SK-N-SH (cell line): ENCODE results near the gene SKI. TPM values are rescaled to one million over a fixed set of nuclear protein-coding genes. Genes with fewer than 3 reads are reported as not detected.

Experiments
- CTCF ChIA-PET: fragments of 300-600, 350-600 bp; formaldehyde crosslinking; extraction: SDS; loops from one replicate; lab custom pipeline; 2021; lab: Yijun Ruan, JAX
- POLR2A ChIA-PET: fragments of 350-600 bp; sonication (Branson Sonifier 250); formaldehyde crosslinking; extraction: SDS; loops from one replicate; lab custom pipeline; 2020; ENCODE audit warnings: antibody characterized with exemption, inconsistent platforms; lab: Yijun Ruan, JAX
- DNase-seq: peaks from one replicate; pipeline ENCODE4 v3.0.0; 2012
- H2AFZ ChIP-seq: fragments of 200-600 bp; sonication (generic); 2 replicates; pipeline ENCODE4 v1.8.1; 2016; ENCODE audit warnings: antibody characterized with exemption, mild to moderate bottlenecking, low read depth
- H3F3A ChIP-seq: fragments of 200-600 bp; sonication (generic); replicated peaks from 2 replicates; pipeline ENCODE3; 2016; ENCODE audit warnings: antibody characterized with exemption, mild to moderate bottlenecking; ENCODE audit not compliant: insufficient read depth
- H3K27ac ChIP-seq, 2 experiments: fragments of 200-500 bp in 1 of 2; fragments of 200-600 bp in 1 of 2; sonication (Bioruptor generic) in 1 of 2; sonication (generic), shearing (Covaris generic) in 1 of 2; 2 replicates each; pipeline versions ENCODE4 v1.5.1 to v1.6.1; 2014 to 2016; ENCODE audit warnings: low read depth in 2 of 2, inconsistent platforms in 1 of 2, low read length in 1 of 2, mild to moderate bottlenecking in 1 of 2, mixed read lengths in 1 of 2
- H3K27me3 ChIP-seq: fragments of 200-600 bp; sonication (generic), shearing (Covaris generic); 2 replicates; pipeline ENCODE4 v1.6.1; 2016; ENCODE audit warnings: mixed run types; ENCODE audit not compliant: insufficient read depth
- H3K36me3 ChIP-seq, 2 experiments: fragments of 200-500 bp in 1 of 2; fragments of 200-600 bp in 1 of 2; sonication (Bioruptor generic) in 1 of 2; sonication (generic) in 1 of 2; replicated peaks in 1 of 2; 2 replicates each; pipeline versions ENCODE3 to v1.5.1; 2014 to 2016; ENCODE audit warnings: low read length in 1 of 2, mild to moderate bottlenecking in 1 of 2; ENCODE audit not compliant: insufficient read depth in 2 of 2, control insufficient read depth in 1 of 2
- H3K4me1 ChIP-seq, 2 experiments: fragments of 200-500 bp in 1 of 2; fragments of 200-600 bp in 1 of 2; sonication (Bioruptor generic) in 1 of 2; sonication (generic), shearing (Covaris generic) in 1 of 2; 2 replicates each; pipeline versions ENCODE4 v1.5.1 to v1.6.1; 2014 to 2016; ENCODE audit warnings: low read depth in 1 of 2, low read length in 1 of 2, mixed run types in 1 of 2; ENCODE audit not compliant: insufficient read depth in 2 of 2, control insufficient read depth in 1 of 2
- H3K4me2 ChIP-seq: fragments of 200-600 bp; sonication (generic), shearing (Covaris generic); 2 replicates; pipeline ENCODE4 v1.6.1; 2017; ENCODE audit warnings: mixed run types
- H3K4me3 ChIP-seq, 2 experiments: fragments of 200-500 bp in 1 of 2; fragments of 200-600 bp in 1 of 2; sonication (Bioruptor generic) in 1 of 2; sonication (generic), shearing (Covaris generic) in 1 of 2; 2 replicates each; pipeline versions ENCODE4 v1.5.1 to v1.8.1; 2014 to 2016; ENCODE audit warnings: low read depth in 2 of 2, inconsistent platforms in 1 of 2, low read length in 1 of 2, mild to moderate bottlenecking in 1 of 2, mixed read lengths in 1 of 2, moderate library complexity in 1 of 2
- H3K79me2 ChIP-seq: fragments of 200-600 bp; sonication (generic); 2 replicates; pipeline ENCODE4 v1.8.1; 2017; ENCODE audit warnings: mild to moderate bottlenecking; ENCODE audit not compliant: insufficient read depth
- H3K9ac ChIP-seq: fragments of 200-600 bp; sonication (generic); 2 replicates; pipeline ENCODE4 v1.6.1; 2017; ENCODE audit warnings: mixed run types
- H3K9me2 ChIP-seq: fragments of 200-600 bp; sonication (generic); 2 replicates; pipeline ENCODE4 v1.6.1; 2017; ENCODE audit warnings: mixed run types
- H3K9me3 ChIP-seq: fragments of 200-600 bp; sonication (generic); 2 replicates; pipeline ENCODE4 v1.6.1; 2017; ENCODE audit warnings: mixed run types, mild to moderate bottlenecking, moderate library complexity
- H4K20me1 ChIP-seq: fragments of 200-600 bp; sonication (generic); 2 replicates; pipeline ENCODE4 v1.6.1; 2017; ENCODE audit warnings: mild to moderate bottlenecking, mixed run types; ENCODE audit not compliant: insufficient read depth
- CTCF ChIP-seq: fragments of 200-600 bp; sonication (generic); IDR thresholded peaks from 2 replicates; pipeline ENCODE4 v1.6.1; 2017; ENCODE audit warnings: antibody characterized with exemption, mild to moderate bottlenecking, moderate library complexity
- EP300 ChIP-seq, 2 experiments: IDR thresholded peaks; 2 replicates each; pipeline versions ENCODE4 v1.4.0 to v1.6.1; 2012; ENCODE audit warnings: borderline replicate concordance in 1 of 2, low read depth in 1 of 2, low read length in 1 of 2
- EZH2phosphoT487 ChIP-seq: fragments of 200-600 bp; sonication (generic); IDR thresholded peaks from 2 replicates; pipeline ENCODE4 v1.6.1; 2017; ENCODE audit warnings: low read depth, mixed run types, mild to moderate bottlenecking, antibody characterized with exemption, moderate library complexity, borderline replicate concordance
- FOXM1 ChIP-seq: IDR thresholded peaks from 2 replicates; pipeline ENCODE4 v1.4.0; 2012; ENCODE audit warnings: low read depth, mild to moderate bottlenecking
- POLR2AphosphoS5 ChIP-seq: IDR thresholded peaks from 2 replicates; pipeline ENCODE4 v1.6.1; 2012; ENCODE audit warnings: low read depth, low read length
- RAD21 ChIP-seq: IDR thresholded peaks from 2 replicates; pipeline ENCODE4 v1.6.1; 2012; ENCODE audit warnings: mild to moderate bottlenecking, low read length
- RFX5 ChIP-seq: IDR thresholded peaks from 2 replicates; pipeline ENCODE4 v1.6.1; 2012; ENCODE audit warnings: mild to moderate bottlenecking, improper control_type of control experiment, low read length
- SIN3A ChIP-seq: IDR thresholded peaks from 2 replicates; pipeline ENCODE4 v1.6.1; 2012; ENCODE audit warnings: low read depth, mild to moderate bottlenecking, low read length, moderate library complexity, borderline replicate concordance
- TCF12 ChIP-seq: IDR thresholded peaks from 2 replicates; pipeline ENCODE4 v1.4.0; 2012
- USF1 ChIP-seq: IDR thresholded peaks from 2 replicates; pipeline ENCODE4 v1.4.0; 2012; ENCODE audit warnings: low read depth, borderline replicate concordance
- YY1 ChIP-seq: IDR thresholded peaks from 2 replicates; pipeline ENCODE4 v1.4.0; 2012; ENCODE audit warnings: low read depth, mild to moderate bottlenecking
- WGBS: methylation state at CpG from one replicate; pipeline ENCODE4 v1.1.6; 2017; ENCODE audit warnings: low lambda C conversion rate; 5-methylcytosine and 5-hydroxymethylcytosine counted together
- polyA plus RNA-seq, 3 experiments: library from polyadenylated mRNA; depleted of rRNA; stranded (reverse); fragments of >200 nt; gene quantifications; 2 replicates each; pipeline ENCODE4 v1.2.3, GENCODE V29; 2012
- TF ChIP-seq, protein P1 (sequence below): IDR thresholded peaks from 2 replicates; pipeline ENCODE4 v1.4.0; 2012; ENCODE audit warnings: low read depth, borderline replicate concordance
- TF ChIP-seq, protein P2 (sequence below): fragments of 150-350 bp; IDR thresholded peaks from 2 replicates; pipeline ENCODE4 v1.6.1; 2017; ENCODE audit warnings: antibody characterized with exemption, low read length, low read depth, borderline replicate concordance
- TF ChIP-seq, protein P3 (sequence below): IDR thresholded peaks from 2 replicates; pipeline ENCODE4; 2012
- TF ChIP-seq, protein P4 (sequence below): IDR thresholded peaks from 2 replicates; pipeline ENCODE4 v1.4.0; 2012; ENCODE audit warnings: low read depth

SKI gene
- polyA plus RNA-seq, 1 of the 3 experiments (the other 2 are of a cell fraction), result 7.2 TPM

GRCh38 chr1:2277741-2278488, 49.8 kb downstream of the SKI start:
- Histone ChIP-seq H3K9me3 (no peaks in the 10 kb centered on the region), H3K79me2 (peaks cover 71% of the 10 kb centered on the region), H2AFZ (no peak overlapping the region), H3K9ac (no peak overlapping the region), H3K9me2 (no peaks in the 10 kb centered on the region), H3K4me1 (peaks cover 0 to 54% of the 10 kb centered on the region in 2 experiments; a peak in 1 of 4 replicates), H3K27ac (peak overlapping the region in 1 of 2 experiments; percentile 30; a peak in 1 of 4 replicates), H3K27me3 (no peaks in the 10 kb centered on the region), H3K36me3 (no peaks in the 10 kb centered on the region), H3K4me3 (no peak overlapping the region), H3F3A (no peaks in the 10 kb centered on the region), H3K4me2 (no peak overlapping the region), H4K20me1 (peaks cover 63% of the 10 kb centered on the region)
- over 99% methylated on average over 19 of the region's 25 CpGs for WGBS
- DNase-seq, result no peak
- ChIA-PET POLR2A (no interaction called here), CTCF (no interaction called here)
- TF ChIP-seq RAD21 (no peak), EZH2phosphoT487 (no peak), YY1 (no peak), USF1 (no peak), CTCF (no peak), TCF12 (no peak), POLR2AphosphoS5 (no peak), SIN3A (no peak), FOXM1 (no peak), EP300 (IDR thresholded peaks at IDR 0.05; ENCODE audit: borderline replicate concordance in 1 of 2, low read depth in 1 of 2, low read length in 1 of 2) (no peak), RFX5 (no peak)
- TF ChIP-seq, protein P1, sequence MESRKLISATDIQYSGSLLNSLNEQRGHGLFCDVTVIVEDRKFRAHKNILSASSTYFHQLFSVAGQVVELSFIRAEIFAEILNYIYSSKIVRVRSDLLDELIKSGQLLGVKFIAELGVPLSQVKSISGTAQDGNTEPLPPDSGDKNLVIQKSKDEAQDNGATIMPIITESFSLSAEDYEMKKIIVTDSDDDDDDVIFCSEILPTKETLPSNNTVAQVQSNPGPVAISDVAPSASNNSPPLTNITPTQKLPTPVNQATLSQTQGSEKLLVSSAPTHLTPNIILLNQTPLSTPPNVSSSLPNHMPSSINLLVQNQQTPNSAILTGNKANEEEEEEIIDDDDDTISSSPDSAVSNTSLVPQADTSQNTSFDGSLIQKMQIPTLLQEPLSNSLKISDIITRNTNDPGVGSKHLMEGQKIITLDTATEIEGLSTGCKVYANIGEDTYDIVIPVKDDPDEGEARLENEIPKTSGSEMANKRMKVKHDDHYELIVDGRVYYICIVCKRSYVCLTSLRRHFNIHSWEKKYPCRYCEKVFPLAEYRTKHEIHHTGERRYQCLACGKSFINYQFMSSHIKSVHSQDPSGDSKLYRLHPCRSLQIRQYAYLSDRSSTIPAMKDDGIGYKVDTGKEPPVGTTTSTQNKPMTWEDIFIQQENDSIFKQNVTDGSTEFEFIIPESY, result no peak
- TF ChIP-seq, protein P2, sequence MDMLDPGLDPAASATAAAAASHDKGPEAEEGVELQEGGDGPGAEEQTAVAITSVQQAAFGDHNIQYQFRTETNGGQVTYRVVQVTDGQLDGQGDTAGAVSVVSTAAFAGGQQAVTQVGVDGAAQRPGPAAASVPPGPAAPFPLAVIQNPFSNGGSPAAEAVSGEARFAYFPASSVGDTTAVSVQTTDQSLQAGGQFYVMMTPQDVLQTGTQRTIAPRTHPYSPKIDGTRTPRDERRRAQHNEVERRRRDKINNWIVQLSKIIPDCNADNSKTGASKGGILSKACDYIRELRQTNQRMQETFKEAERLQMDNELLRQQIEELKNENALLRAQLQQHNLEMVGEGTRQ, result no peak
- TF ChIP-seq, protein P3, sequence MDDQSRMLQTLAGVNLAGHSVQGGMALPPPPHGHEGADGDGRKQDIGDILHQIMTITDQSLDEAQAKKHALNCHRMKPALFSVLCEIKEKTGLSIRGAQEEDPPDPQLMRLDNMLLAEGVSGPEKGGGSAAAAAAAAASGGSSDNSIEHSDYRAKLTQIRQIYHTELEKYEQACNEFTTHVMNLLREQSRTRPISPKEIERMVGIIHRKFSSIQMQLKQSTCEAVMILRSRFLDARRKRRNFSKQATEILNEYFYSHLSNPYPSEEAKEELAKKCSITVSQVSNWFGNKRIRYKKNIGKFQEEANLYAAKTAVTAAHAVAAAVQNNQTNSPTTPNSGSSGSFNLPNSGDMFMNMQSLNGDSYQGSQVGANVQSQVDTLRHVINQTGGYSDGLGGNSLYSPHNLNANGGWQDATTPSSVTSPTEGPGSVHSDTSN, result no peak
- TF ChIP-seq, protein P4, sequence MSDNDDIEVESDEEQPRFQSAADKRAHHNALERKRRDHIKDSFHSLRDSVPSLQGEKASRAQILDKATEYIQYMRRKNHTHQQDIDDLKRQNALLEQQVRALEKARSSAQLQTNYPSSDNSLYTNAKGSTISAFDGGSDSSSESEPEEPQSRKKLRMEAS, result no peak
